Activated CD4-positive, CD25-positive, alpha-beta regulatory T cell treated with anti-CD3 and anti-CD28 coated beads, Interleukin-2, amount 50 U/mL, for 24 hours (primary cell): ENCODE data around the gene RBM12.
"Not testable (repeated sequence)": the region's sequence is repeated elsewhere in the genome, so short reads cannot be mapped to it uniquely, and the experiment has no call there.

Experiments
- ATAC-seq, 2 donors: fragments of 150-1000 bp; cut with Tn5 transposase; one replicate each; pipeline ENCODE4 v1.10.0; 2021; ENCODE audit warnings: mild to moderate bottlenecking in 1 of 2, moderate library complexity in 1 of 2

RBM12 gene, protein sequence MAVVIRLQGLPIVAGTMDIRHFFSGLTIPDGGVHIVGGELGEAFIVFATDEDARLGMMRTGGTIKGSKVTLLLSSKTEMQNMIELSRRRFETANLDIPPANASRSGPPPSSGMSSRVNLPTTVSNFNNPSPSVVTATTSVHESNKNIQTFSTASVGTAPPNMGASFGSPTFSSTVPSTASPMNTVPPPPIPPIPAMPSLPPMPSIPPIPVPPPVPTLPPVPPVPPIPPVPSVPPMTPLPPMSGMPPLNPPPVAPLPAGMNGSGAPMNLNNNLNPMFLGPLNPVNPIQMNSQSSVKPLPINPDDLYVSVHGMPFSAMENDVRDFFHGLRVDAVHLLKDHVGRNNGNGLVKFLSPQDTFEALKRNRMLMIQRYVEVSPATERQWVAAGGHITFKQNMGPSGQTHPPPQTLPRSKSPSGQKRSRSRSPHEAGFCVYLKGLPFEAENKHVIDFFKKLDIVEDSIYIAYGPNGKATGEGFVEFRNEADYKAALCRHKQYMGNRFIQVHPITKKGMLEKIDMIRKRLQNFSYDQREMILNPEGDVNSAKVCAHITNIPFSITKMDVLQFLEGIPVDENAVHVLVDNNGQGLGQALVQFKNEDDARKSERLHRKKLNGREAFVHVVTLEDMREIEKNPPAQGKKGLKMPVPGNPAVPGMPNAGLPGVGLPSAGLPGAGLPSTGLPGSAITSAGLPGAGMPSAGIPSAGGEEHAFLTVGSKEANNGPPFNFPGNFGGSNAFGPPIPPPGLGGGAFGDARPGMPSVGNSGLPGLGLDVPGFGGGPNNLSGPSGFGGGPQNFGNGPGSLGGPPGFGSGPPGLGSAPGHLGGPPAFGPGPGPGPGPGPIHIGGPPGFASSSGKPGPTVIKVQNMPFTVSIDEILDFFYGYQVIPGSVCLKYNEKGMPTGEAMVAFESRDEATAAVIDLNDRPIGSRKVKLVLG

DNA sequence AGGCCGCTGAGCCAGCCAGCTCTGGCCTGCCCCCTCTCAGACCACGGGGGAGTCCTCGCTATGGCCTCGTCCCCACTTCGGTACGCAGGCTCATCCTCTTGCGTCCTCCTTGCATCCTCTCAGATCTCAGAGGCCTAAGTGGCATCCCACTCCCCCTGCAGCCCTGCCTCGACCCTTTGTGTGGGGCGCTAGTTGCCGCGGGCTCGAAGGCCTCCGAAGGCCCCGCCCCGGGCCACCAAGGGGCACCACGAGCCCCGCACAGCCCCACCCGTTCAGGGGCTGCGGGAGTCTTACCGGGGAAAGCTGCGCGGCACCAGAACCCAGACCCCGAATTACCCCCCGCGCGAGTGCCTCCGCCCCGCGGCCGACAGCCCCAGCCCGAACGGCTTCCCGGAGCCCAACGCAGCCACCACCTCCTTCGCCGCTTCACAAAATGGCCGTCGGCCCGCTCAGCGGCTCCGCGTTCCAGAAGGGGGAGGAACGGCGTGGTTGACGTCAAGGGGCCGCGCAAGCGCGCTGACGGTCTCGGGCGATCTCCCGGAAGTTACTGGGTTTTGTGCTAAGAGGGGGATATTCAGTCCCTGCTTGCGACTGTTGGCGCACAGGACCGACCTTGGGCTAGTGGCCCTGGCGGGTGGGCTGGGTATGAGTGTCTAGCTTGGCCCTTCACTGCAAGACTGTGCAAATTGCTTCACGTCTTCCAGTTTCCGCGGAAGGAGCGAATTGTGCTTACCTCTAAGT lies at the start of gene RBM12, which contains the start of gene CPNE1:
Gene RBM12 (minus strand): TSS at position 435 of the 741 bp plus-strand sequence. CDS start 9,578 bp downstream, outside the sequence.
Gene CPNE1 (minus strand): TSS at position 435 of the 741 bp plus-strand sequence. CDS start 31,977 bp downstream, outside the sequence.
- peak; percentile 75 to 76 for ATAC-seq

GRCh38 chr20:35714127-35714526 lies 49.4 kb upstream of the RBM12 start:
- no peak for ATAC-seq

DNA sequence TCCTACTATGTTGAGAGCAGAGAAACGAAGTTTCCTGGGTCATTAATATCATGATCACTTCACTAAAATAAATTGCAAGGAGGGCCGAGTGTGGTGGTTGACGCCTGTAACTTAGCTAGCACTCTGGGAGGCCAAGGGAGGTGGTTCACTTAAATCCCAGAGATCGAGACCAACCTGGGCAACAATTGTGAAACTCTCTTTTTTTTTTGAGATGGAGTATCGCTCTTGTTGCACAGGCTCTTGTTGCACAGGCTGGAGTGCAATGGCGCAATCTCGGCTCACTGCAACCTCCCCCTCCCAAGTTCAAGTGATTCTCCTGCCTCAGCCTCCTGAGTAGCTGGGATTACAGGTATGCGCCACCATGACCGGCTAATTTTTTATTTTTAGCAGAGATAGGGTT lies 48.4 kb upstream of the RBM12 start:
- ATAC-seq = not testable (repeated sequence)

DNA sequence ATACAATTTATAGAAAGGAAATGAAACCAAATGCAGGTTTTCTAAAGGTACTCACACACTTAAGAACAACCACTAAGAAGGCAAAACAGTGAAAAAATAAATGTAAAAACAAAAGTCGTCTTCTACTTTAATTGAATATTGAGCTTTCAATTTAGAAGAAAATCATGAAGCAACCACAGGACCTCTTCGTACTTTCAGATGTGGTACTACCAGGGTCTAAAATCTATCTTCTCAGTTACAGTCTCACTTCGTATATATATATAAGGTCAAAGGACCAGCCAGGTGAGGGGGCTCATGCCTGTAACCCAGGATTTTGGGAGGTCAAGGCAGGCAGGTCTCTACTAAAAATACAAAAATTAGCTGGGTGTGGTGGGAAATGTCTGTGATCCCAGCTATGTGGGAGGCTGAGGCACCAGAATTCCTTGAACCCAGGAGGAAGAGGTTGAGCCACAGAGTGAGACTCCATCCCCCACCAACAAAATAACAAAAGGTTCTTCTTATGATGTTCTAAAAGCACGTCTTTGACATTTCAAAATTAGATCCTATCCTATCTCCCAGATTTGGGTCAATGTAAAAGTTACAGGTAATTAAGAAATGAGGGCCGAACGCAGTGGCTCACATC lies 47.0 kb upstream of the RBM12 start:
- peak; percentile 81 for ATAC-seq

GRCh38 chr20:35710884-35711587 lies 46.3 kb upstream of the RBM12 start:
- ATAC-seq = no peak

DNA sequence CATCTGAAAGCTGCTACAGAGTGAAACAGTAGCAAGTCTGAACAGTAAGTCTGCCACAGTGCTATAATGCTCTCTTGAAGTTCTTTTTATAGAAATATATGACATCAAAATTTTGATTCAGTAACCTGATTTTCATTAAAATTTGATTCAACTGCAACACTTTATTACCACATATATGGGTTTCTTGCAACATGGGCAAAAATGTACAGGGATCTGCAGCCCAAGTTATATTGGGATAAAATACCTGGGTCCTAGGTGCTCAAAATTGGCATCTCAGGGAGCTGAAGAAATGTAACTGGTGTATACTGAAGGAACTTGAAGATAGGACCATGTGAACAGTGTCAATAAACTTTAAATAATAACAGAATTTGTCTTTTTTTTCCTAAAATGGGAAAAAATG lies 45.3 kb upstream of the RBM12 start:
- ATAC-seq = no peak

DNA sequence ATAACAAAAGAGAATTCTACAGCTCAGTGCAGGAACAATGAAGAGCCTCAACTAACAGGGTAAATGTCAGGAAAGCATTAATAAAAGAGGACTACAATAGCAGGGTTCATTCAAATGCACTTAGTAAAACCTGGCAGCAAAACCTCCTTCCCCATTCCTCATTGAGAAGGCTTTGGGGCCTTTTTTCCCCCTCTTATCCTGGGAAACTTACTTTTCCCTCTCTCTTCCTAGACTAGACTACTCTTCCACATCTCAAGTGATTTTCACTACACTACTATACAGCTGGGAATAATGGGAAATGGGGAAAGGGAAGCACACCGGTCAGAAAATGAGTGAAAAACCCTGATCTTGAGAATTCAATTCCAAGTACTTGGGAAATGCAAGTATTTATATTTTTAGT lies 44.6 kb upstream of the RBM12 start:
- no peak for ATAC-seq

DNA sequence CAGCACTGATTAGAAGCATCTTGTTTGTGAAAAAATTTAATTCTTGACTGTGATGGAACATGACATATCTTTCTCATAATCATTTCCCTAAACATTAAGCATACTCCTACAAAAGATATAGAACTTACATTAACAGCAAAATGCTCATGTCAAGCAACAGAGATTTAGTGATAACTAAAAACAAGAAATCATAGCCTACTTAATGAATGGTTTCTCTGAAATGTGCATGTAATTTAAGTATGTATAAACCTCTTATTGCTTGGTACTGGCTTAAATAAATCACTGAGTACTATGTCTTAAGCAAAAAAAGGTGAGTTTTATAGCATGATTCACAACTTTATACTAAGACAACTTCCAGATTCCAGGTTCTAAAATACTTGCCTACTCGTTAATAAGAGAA lies 43.8 kb upstream of the RBM12 start:
- ATAC-seq = no peak

DNA sequence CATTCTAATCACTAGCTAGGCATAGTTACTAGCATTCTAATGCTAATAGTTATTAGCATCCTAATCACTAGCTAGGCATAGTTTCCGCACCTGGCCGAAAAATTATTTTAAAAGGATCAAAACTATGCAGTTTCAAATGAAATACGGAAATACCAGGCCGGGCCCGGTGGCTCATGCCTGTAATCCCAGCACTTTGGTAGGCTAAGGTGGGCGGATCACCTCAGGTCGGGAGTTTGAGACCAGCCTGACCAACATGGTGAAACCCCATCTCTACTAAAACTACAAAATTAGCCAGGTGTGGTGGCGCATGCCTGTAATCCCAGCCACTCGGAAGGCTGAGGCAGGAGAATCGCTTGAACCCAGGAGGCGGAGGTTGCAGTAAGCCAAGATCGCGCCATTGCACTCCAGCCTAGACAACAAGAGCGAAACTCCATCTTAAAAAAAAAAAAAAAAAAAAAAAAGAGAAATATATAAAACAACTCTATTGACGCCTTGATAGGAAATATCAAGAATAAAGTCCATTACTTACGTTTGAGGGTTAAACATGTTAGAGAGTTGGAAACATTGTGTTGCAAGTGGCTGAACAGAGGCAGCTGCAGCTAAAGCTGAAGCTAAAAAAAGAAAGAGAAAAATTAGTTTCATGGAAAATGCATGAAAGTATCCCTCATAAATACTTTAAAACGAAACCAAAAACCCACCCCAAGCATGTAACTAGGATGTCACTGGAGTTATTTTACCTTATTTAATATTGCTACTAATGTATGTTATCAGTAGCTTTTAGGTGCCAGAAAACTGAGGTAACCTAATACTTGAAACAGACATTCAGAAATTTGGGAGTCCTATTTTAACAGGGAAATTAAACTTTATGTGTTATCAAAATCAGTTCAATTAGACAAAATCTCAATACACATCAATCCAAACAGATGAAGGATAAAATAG lies 42.2 kb upstream of the RBM12 start:
- ATAC-seq = not testable (repeated sequence)

GRCh38 chr20:35705894-35706293 lies 41.2 kb upstream of the RBM12 start:
- ATAC-seq = not testable (repeated sequence)

DNA sequence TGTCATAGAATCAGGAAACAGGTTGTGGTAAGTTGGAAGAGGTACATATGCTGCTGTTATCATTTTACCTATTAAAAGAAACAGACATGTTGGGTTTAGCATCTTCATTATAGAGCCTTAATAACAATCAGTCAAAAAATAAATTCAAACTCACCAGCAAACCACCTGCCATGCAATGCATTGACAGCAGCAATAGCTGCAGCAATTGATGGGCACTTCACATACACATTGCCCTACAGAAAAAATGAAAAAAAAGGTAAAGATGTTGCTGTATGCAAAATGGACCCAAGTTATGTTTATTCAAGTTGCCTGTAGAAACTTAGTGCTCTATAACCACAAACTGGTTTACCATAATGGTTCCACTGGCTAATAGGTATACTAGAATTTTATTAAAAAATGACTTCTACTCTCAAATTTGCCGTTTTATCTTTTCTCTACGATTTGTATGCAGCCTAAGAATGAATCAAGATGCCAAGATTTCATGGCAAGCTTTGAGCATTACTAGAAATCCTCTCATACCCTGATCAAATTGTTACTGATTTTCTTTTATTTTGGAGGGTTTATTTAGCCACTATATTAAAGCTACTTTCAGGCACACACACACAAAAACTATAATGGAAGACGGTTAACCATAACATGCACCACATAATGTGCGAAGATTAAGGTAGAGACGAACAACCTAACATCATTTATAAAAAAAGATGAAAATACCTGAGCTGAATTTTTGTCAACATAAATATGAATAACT lies 40.0 kb upstream of the RBM12 start:
- no peak for ATAC-seq

GRCh38 chr20:35702824-35703695 lies 38.4 kb upstream of the RBM12 start:
- no peak for ATAC-seq

GRCh38 chr20:35702051-35702823 lies 37.5 kb upstream of the RBM12 start:
- no peak for ATAC-seq

DNA sequence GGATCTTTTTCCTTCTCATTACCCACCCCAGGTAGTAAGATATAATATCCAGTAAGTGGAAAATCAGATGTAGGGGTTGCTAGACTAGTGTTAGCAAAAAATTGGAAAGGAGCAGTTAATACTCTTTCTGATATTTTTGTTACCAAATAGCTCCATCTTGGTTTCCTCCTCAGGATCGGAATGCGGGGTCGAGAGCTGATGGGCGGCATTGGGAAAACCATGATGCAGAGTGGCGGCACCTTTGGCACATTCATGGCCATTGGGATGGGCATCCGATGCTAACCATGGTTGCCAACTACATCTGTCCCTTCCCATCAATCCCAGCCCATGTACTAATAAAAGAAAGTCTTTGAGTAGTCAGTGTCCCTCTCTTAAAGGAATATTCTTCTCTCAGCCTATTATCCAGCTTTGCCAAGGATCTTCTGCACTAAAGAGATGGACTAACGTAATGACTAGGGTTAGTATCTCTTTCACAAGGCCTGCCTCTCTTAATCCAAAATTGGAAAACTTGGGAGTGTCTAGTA lies 36.0 kb upstream of the RBM12 start:
- ATAC-seq = no peak

DNA sequence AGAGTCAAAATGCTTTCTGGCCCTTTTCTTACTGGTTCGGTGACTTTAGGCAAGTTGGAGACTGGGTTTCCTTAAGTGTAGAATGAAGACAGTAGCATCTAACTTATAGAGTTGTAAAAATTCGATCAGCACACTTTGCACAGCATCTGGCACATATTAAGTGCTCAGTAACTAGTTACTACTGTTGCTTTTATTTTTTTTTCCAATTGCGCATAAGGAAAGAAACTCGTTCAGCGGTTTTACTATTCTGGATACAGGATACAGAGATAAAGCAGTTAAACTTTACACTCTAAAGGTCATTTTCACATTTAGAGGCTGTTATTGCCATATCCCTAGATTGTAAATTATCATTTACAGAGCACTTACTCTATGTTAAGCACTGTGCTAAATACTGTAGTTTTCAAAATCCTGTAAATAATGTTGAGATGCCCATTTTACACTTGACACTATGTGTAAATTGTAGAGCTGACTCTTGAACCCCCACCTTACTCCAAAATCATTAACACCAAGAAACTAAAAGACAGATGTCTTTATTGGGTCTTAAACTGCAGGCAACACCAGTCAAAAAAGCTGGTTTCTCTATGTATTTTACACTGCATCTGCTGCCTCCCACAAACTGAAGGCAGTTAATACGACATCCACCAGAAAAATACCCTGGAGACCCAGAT lies 35.4 kb upstream of the RBM12 start:
- ATAC-seq = no peak

GRCh38 chr20:35699127-35699956 lies 34.6 kb upstream of the RBM12 start, which contains the start of the genes NFS1 and ROMO1:
TSS of gene NFS1 (minus strand) at chr20:35699352. CDS start at chr20:35699288, 64 bp downstream.
TSS of gene ROMO1 (plus strand) at chr20:35699405. CDS start at chr20:35699633, 228 bp downstream.
- peak; percentile 95 to 97 for ATAC-seq
